Right ventricle myocardium superior (tissue), 1 donor: ENCODE data around the gene AFAP1. TPM values are rescaled to one million over a fixed set of nuclear protein-coding genes. Genes with fewer than 3 reads are reported as not detected.

Experiments used
- ATAC-seq: fragments of 200-7000 bp; cut with Tn5 transposase; one replicate; pipeline ENCODE4 v1.9.1; 2020; ENCODE audit warnings: mild to moderate bottlenecking; ENCODE audit not compliant: poor library complexity
- DNase-seq: peaks from one replicate; pipeline ENCODE4 v3.0.0-alpha.2; 2020
- intact Hi-C: fragments of 100-400 bp; cut with DNase I; formaldehyde crosslinking; loops from one replicate; pipeline ENCODE4 v1.11.2; 2022
- total RNA-seq: library from RNA; stranded (reverse); fragmentation: NEBNext Ultra II Directional; extraction: Animal tissue kit (Norgen Biotek cat#: 25700); gene quantifications from one replicate; pipeline ENCODE4 v1.2.1, GENCODE V29; 2021
- donor health status: DM: no; HTN: yes; CAD: no; lungs with severe emphysema.

AFAP1 gene
- total RNA-seq, 1 donor from 2014 or later, result 6.2 TPM

GRCh38 chr4:7747566-7747965, 192.1 kb downstream of the AFAP1 start:
- ATAC-seq (no peak), DNase-seq (no peak)
- intact Hi-C loops, result no loop called here

DNA sequence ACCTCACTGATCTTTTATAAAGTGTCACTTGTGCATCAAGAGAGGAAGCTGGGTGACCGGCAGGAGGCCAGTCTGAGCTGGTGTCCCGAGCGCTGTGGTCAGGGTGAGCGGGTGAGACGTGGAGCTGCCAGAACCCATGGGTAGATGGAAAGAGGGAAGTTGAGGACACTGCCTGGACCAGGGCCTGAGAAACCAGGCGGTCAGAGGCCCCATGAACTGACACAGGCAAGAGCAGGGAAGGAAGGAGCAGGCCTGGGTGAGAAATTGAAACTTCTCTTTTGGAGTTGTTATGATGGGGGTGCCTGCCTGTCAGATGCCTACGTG, 192.6 kb downstream of the AFAP1 start:
- ATAC-seq (peak; percentile 45), DNase-seq (peak; percentile 71)
- intact Hi-C loops, result no loop called here

DNA sequence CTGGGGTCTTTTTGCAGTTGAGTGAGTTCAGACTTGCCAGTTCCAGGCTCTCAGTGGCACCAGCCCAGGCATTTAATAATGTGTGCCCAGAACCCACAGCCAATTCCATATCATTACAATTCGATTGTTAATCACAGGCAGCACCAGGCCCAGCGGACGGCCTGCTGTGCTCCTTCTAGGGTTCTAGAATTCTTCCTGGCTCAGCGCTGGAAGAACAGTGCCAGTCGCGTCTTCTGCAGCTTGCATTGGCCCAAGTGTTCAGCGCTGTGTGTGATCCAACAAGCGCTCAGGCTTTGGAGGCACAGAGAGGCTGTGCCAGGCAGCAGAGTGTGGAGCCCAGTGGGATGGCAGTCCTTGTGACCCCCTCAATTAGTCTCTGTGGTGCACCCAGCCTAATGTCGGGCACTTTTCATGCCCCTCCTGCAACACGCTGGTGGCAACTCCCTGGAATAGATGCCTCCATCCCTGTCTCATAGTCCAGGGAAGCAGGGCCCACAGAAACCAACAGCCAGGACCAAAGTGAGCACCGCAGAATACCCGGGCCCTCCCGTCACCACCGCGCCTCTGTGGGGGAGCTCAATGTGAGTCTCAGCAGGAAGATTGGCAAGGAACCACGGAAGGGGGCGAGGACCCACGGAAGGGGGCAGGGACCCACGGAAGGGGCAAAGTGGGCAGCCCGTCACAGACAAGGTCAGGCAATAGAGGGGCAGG, 193.2 kb downstream of the AFAP1 start:
- DNase-seq (no peak), ATAC-seq (no peak)

GRCh38 chr4:7745301-7745885, 194.3 kb downstream of the AFAP1 start:
- DNase-seq, result no peak
- no peak for ATAC-seq
- intact Hi-C loops, result no loop called here

More for the DNA sequence above, 193.2 kb downstream of the AFAP1 start:
- intact Hi-C loops, result no loop called here

DNA sequence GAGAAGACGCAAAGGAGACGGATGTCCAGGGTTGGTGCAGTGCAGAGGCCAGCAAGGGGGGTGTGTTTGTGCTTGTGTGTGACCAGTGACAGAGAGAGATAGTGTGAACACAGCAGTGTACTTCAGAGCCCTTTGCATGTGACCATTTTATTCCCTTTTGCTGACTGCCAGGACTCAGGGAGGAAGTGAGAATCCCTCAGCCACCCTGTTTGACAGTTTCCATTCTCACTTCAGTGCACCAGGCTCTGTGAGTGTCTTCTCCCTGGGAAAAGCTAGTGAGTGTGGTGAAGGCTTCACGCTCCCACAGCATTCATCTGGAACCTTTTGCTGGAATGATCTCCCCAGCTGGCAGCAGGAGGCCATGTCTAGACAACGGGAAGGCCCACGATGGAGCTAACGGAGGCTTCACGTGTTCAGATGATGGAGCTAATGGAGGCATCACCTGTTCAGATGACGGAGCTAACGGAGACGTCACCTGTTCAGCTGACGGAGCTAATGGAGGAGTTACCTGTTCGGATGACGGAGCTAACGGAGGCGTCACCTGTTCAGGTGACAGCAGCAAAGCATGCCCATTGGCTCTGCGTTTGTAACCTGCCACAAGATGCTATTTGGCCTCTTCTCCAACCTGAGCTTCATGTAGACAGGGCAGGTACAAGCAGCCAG, 195.4 kb downstream of the AFAP1 start:
- ATAC-seq (peak; percentile 56), DNase-seq (no peak)
- intact Hi-C loops, result no loop called here

GRCh38 chr4:7742807-7743280, 196.8 kb downstream of the AFAP1 start:
- intact Hi-C loops, result no loop called here
- peak; percentile 39 for DNase-seq
- no peak for ATAC-seq

DNA sequence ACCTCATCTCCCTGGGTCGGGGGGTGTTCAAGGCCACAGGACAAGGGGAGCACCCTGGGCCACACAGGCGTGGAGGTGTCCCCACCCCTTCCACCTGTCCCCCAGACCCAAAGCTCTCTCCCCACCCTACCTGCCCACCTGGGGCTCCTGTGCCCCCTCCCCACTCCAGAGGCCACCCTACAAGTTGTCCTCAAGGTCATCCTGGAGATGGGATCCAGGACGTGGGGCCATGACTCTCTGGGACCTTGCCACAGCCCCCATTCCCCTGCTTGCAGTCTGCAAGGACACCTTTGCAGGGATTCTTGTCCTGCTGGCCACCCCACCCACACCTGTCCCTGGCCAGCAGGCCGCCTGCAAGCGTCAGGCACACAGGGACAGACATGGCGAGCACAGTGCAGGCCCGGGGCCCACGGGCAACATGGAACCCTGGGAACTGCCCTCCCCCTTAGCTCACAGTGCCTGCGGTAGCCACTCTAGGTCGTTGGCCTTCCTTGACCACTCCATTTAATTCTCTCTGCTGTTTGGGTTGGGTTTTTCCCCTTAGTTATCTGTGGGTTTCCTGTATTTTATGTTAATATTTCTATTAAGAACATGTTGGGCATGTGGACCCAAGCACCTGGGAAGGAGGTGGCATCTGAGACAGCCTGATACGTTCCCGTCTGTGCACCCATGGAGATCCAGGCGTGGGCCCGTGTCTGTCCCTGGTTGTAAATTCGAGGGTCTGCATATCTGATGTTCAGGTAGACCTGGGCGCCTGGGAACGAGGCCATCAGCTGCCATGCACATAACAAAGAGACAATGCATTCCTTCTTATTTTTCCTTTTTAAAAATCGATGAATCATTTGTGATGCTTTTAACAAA, 197.5 kb downstream of the AFAP1 start:
- intact Hi-C loops, result no loop called here
- DNase-seq (peak; percentile 20), ATAC-seq (no peak)

DNA sequence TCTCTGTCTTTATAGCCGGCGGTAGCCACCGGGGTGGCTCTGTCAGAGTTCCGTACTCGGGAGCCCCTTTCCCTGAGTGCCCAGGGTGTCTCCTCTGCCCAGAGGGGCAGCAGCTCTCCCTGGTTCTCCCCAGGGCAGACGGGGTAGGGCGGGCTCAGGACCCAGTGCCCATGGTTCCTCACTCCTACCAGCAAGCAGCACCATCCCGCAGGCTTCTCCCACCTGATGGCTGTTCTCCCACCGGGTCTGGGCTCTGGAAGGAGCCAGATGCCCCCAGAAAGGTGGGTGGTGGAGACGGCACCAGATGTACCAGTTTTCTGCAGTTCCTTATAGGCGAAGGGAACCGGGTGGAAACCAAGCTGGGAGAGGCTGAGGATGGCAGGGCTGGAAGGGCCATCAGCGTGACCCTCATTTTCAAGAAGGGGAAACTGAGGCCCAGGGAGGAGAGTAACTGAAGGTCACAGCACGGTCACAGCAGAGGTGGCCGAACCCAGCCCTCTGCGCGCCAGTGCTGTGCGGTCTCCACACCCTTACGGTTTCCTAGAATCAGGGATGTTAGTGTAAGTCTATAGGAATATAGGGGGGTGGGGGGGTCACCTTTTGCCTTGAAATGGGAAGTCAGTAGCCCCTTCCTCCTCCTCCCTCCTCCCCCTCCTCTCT, 198.7 kb downstream of the AFAP1 start:
- peak; percentile 30 for DNase-seq
- intact Hi-C loops, result no loop called here
- ATAC-seq, result no peak

DNA sequence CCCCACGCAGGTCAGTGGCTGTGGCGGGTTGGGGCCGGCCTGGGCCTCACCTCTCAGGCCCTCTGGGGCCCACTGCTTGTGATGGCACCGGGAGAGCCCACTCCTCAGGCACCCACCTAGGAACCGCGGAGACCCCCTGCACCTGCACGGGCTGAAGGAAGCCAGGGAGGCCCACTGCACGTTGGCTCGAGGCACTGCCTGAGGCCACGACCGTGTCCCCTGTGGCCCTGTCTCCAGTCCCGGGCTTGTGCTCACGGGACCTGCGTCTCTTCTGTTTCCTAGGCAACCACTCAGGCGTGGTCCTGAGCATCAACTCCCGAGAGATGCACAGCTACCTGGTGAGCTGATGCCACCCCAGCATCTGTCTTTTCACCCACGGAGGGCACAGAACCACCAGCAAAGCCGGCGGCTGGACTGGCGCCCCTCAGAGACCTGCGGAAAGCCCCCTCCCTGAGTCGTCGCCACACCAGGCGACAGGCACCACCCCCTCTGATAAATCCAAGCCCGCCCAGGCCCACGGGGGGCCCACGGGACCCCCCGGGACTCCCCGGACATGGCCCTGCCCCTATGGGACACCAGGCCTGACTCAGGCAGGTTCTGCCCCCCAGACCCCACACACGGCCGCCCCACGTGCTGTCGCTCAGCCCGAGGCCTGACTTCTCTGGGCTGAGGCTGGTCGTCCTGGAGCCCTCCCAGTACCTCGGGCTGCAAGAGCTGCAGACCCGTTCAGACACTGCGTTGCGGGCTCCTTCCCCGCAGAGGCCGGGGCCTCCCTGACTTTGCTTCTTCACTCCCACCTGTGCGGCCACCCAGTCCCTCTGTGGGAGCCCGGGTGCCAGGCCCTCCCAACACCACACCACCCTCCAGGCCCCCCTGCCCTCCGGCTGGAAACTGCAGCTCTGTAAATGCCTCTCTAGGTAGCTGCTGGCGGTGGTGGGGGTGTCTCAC, 199.5 kb downstream of the AFAP1 start:
- intact Hi-C loops, result no loop called here
- peak; percentile 35 for DNase-seq
- ATAC-seq, result no peak

GRCh38 chr4:7739077-7739917, 200.4 kb downstream of the AFAP1 start:
- intact Hi-C loops, result no loop called here
- ATAC-seq, result no peak
- DNase-seq, result peak; percentile 24

- DNase-seq (peak; percentile 36), ATAC-seq (no peak)
- intact Hi-C loops, result no loop called here
These were observed 201.1 kb downstream of the AFAP1 start for GRCh38 chr4:7738458-7739076.

GRCh38 chr4:7737752-7738457, 201.8 kb downstream of the AFAP1 start:
- ATAC-seq (no peak), DNase-seq (peak; percentile 34)
- intact Hi-C loops, result no loop called here

- ATAC-seq (no peak), DNase-seq (peak; percentile 12)
- intact Hi-C loops, result no loop called here
These were observed 202.4 kb downstream of the AFAP1 start for GRCh38 chr4:7737268-7737645.

DNA sequence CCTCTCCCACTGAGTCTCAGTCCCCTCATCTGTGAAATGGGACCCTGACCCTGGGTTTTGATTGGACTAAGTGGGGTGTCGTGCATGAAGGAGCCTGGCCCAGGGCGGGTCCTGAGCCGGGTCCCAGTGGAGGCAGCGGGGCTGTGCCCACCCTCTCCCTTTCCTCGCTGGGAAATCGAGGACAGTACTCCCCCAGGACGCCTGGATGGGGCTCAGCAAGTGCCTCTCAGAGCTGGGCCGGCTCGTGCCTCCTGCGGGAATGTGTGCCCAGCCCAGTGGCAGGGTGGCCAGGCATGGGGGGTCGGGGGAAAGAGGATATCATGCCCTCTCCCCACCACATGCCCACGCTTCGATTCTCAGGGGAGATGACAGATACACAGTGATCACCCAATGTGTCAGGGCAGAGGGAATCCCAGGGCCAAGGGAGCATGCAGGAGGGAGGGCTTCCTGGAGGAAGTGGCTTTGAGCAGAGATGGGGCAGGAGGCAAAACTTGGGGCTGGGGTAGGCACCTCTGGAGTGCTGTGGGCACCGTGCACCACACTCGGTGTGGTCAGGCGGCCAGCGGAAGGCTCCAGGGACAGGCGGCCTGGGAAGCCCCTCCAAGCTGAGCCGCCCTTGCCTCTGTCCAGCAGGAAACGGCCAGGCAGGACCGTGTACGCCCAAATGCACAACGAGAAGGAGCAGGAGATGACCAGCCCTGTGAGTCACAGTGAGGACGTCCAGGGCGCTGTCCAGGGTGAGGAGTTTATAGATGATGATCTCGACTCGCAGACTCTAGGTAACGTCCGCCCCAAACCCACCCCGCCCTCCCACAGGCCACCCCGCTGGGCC, 203.0 kb downstream of the AFAP1 start:
- ATAC-seq (no peak), DNase-seq (peak; percentile 32)
- intact Hi-C loops, result no loop called here

DNA sequence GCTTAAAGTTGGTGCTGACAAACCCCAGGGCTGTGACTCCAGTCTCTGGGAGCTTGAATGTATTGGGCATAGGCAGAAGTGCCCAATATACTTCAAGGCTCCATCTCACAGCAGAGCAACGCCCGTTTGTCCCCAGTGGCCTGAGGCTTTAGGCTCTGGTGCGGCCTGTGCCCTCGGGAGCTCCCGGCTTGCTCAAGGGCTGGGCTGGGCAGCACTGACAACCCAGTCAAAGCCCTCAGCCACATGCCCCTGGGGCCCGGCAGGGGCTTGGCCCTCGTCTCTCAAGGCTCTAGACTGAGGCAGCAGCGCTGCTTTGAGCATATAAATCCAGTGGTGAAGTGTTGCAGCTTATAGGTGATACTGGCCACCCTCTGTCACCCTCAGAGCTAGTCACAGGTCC, 203.7 kb downstream of the AFAP1 start:
- intact Hi-C loops, result no loop called here
- ATAC-seq (no peak), DNase-seq (peak; percentile 26)
